NCI-H524 (cell line): Measurements from ENCODE around the gene ABI3BP.
"Not testable (repeated sequence)": the region's sequence is repeated elsewhere in the genome, so short reads cannot be mapped to it uniquely, and the experiment has no call there.

ENCODE experiments used
- DNase-seq, 2 experiments: peaks; one replicate each; lab custom pipeline; 2025; lab: John Stamatoyannopoulos, UW

The ABI3BP gene

GRCh38 chr3:100947119-100947518, 46.1 kb downstream of the ABI3BP start:
- DNase-seq: no peak

DNA sequence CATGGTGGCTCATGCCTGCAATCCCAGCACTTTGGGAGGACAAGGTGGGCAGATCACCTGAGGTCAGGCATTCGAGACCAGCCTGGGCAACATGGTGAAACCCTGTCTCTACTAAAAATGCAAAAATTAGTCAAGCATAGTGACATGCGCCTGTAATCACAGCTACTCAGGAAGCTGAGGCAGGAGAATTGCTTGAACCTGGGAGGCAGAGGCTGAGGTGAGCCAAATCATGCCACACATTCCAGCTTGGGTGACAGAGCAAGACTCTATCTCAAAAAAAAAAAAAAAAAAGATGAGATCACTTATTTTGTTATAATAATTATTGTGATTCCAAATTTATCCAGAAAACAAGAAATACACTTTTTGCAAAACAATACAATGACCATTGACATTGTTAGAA, 47.1 kb downstream of the ABI3BP start:
- DNase-seq: not testable (repeated sequence)

DNA sequence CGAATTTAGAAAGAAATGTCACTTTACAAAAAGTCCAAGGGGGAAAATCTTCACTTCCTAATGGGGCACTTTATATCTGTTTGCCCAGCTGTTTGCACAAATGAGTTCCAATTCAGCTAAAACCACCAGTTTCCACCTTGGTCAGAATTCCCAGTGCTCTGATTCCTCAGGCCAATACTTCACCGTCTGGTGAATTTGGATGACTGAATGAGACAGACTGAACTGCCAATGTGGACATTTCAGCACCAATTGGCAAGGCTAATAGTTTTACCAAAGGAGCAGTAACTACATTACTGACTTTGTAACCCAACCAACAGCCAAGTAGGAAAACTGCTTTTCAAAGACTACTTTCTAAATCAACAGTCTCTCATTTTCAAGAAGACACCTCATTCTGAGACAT, 51.8 kb downstream of the ABI3BP start:
- no peak for DNase-seq

DNA sequence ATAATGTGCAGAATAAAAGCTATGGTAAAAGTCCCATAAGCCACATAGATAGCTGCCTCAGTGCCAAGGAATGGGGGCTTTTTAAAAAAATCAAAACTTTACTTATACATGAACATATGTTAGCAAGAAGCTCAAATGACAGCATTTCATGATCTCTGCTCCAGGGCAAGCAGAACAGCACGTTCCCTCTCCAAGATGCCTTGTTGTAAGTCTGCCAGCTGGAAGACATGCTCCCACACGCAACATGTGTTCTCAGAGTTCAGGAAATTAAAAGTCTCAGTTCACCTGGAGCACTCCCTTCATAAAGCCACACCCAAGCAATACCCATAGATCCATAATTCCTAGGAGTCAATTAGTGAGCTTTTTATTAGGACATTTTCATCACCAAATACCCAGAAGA, 52.2 kb downstream of the ABI3BP start:
- peak; percentile 23 to 83 for DNase-seq

DNA sequence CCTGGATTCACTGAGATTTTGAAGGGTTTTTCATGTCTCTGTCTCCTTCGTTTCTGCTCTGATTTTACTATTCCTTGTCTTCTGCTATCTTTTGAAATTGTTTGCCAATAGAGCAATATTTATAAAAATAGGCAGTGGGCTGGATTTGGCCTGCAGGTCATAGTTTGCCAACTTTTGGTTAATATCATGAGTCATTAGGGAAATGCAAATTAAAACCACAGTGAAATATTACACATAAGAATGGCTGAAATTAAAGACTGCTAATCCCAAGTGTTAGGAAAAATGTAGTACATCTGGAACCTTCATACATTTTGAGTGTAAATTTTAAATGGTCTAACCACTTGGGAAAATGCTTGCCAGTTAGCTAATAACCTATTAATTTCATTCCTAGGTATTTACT, 56.3 kb downstream of the ABI3BP start:
- no peak for DNase-seq

- DNase-seq: no peak
Observed at GRCh38 chr3:100932491-100932890, 60.7 kb downstream of the ABI3BP start.

- DNase-seq: no peak
Observed at GRCh38 chr3:100928638-100929428, 64.4 kb downstream of the ABI3BP start.

DNA sequence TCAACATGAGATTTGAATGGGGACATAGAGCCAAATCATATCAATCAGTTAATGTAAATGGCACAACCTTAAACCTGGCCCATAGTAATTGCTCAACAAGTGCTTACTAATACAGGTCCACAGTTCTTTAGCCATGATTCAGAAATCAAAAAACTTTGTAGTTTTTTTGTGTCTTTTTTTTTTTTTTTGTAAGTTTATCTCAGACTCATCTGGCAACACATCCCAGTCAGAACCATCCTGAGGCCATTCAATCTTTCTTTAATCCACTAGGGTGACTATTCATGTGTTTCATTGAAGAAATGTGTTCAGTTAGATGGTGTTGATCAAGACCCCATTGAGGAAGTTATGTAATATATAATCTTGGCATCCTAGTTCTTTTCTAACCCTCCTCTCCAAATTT, 65.4 kb downstream of the ABI3BP start:
- DNase-seq: no peak

DNA sequence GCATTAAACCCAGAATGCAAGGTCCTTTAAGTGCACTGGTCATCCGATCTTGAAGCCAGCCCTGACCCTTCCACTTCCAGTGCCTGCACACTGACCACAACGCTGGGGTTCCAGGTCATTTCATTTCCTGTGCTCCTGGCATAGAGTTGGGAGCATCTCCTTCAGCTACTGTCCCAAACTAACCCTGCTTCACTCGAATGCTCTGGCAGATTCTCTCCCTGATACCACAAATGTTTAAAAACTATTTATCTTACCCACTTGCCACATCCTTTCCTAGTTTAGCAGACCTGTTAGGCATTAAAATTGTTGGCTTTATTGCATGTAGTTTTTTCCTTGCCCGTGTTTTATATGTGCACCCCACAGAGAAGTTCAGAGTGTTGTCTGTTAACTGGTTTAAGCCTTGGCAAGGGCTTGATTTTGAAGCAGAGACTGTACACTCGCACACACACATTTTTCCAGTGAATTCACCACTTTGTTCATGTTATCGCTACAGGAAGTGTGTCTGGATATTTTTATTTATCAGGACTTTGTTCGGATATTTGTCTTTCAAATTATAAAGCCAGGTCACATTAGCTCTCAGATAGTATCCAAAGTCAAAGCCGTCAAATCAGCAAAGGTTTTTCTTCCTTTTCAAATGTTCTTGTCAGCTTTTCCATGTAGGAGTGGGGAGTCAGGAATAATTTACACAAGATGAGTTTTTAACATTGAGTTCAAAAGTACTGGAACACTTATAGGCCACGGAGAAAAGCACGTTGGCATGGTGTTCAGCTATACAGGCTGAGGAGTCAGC, 77.3 kb downstream of the ABI3BP start:
- no peak for DNase-seq

DNA sequence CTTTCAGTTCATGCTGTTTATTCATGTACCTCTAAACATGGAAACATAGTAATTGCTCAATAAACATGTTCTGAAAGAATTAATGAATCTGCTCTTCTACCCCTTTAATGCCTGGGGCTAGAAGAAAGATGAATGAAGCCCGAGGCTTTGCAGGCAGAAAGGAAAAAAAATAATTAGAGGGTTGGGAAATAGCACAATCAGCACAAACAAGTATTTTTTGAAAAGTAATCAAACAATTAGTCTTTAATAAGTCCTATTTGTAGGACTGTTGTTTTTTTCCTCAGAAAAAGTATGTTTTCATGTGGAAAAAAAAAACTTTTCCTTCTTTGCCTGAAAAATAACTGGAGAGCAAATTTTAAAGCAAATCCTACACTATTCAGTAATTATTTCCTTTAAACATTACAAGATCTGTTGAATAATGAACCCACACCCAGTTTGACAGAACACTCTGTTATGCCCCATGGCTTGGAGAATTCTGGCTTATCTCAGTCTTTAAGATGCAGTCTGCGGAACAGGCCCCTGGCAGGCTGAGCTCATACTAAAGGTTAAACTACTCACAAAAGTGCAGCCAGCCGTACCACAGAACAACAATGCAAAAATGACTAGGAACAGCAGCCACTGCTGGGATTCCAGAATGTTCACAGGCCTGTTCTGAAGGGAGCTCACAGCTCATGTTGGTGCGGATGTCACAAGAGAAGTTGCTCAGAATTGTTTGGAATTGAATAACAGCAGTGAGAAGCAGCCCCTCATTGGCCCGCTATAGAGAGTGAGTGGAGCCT, 79.2 kb downstream of the ABI3BP start:
- DNase-seq: no peak

- no peak for DNase-seq
Observed at GRCh38 chr3:100912976-100913545, 80.2 kb downstream of the ABI3BP start.

DNA sequence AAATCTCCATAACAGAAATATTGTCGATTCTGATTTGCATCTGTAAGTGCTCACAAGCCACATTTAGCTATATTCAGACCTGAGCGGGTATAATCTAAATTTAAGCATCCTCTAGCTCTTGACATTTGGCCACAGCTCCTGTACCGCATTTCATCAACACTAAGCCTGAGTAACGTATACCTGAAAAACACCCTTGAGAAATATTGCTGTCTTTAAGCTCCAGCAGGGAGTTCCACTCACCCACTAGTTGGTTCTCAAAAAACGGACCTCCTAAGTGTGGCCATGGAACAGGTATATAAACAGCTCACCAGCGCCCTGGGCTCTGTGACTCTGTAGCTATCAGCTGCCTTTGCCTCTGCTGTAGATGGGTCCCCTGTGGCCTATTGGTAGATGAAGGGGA, 80.7 kb downstream of the ABI3BP start:
- DNase-seq: no peak

DNA sequence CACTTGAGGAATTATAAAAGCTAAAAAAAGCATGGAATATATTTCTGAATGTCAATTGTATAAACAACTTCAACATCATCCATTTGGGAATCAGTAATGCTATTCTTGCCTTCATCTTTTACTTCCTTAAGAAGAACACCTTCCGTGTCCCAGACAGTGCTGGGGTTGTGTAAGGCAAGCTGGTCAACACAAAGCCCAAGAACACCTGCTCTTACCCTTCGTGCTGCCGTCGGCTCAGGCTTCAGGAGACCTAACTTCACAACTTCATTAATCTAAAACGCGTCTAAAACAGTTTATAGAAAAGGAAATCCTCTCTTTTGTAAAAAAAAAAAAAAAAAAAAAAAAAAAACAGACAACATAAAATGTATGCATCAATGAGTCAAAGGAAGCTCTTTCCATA, 81.3 kb downstream of the ABI3BP start:
- DNase-seq: no peak

DNA sequence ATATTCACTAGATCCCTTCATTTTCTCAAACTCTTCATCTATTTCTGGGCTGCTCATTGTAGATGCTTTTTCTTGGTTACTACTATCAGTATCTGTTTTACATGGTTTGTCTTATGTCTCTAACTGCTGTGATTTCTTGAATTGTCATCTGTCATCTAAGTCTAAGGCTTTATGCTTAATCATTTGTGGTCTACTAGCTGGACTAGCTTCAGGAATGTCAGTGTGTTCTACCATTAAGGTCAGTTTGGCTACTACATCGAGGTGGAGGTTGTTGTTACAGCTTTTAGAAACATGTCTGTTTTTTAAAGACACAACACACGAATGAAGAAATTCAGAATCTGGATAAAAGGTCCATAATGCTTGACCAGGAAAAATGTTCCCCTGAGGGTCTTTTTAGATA, 82.2 kb downstream of the ABI3BP start:
- no peak for DNase-seq

- DNase-seq: no peak
Observed at GRCh38 chr3:100902572-100902971, 90.6 kb downstream of the ABI3BP start.

DNA sequence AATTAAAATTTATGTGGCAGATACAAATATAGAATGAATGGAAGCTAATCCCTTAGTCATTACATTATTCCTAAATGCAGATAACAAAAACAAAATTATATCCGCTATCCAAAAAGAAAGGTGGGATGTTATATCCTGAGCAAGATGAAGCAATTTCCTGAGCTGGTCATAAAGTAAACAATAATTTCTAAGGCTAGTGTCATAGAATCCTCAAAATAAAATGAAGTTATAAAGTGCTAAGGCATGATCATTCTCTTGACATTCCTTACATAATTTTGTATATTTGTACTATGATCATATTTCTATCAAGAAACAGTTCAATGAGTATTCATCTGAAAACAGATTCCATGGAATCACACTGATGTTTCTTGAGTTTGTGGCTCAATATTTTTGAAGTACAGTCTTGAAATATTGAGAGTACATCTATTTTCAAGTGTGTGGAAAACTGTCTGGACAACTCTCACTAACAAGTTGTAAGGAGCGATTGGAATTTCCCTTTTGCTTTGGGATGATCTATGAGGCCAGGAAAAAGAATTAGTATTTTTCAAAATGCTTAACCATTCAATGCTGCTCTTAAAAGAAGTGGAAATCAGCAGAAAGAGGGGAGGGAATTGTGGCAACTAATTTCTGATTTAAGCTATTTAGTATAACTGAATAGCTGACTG, 92.4 kb downstream of the ABI3BP start:
- DNase-seq: no peak

GRCh38 chr3:100899440-100900091, 93.7 kb downstream of the ABI3BP start:
- no peak for DNase-seq

- no peak for DNase-seq
Observed at GRCh38 chr3:100898681-100899080, 94.5 kb downstream of the ABI3BP start.

DNA sequence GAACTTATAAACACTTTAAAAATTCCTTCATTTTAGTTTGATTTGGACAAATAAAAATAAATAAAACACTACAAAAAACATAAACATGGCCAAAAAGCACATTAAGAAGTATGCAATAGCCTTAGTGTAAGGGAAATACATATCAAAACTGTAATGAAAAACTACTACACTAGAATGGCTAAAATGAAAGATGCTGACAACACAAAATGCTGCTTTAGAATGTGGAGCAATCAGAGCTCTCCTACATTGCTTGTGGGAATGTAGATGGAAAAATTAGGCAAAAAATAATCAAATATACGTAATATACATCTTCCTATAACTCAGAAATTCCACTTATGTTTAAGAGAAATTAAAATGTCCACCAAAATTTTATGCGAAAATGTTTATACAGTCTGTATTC, 96.2 kb downstream of the ABI3BP start:
- DNase-seq: no peak

GRCh38 chr3:100893590-100893989, 99.6 kb downstream of the ABI3BP start:
- DNase-seq: peak in 1 of 2 experiments; percentile 41

DNA sequence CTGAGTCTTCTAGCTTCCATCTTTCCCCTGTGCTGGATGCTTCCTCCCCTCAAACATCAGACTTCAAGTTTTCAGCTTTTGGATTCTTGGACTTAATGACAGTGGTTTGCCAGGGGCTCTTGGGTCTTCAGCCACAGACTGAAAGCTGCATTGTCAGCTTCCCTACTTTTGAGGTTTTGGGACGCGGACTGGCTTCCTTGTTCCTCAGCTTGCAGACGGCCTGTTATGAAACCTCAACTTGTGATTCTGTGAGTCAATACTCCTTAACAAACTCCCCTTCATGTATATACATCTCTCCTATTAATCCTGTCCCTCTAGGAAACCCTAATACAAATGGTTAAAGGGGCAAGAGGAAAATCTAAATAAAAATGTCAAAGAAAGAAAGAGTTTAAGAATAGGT, 100.1 kb downstream of the ABI3BP start:
- no peak for DNase-seq
